Caco-2 (cell line): Measurements from ENCODE around the gene DROSHA. TPM values are rescaled to one million over a fixed set of nuclear protein-coding genes. Genes with fewer than 3 reads are reported as not detected.

Experiments
- BruUV-seq: library from RNA; stranded (reverse); fragments of 400-500 nt; replicated peaks from 2 replicates; lab custom pipeline; 2021; lab: Mats Ljungman, UMichigan
- CTCF ChIA-PET: fragments of 300-600 bp; sonication (Branson Sonifier 250); formaldehyde crosslinking; loops from one replicate; lab custom pipeline; 2022; ENCODE audit warnings: antibody characterized with exemption; lab: Charles Lee
- POLR2A ChIA-PET: fragments of 300-600 bp; sonication (Branson Sonifier 250); formaldehyde crosslinking; loops from one replicate; lab custom pipeline; 2022; ENCODE audit warnings: antibody characterized with exemption; lab: Charles Lee
- DNase-seq, 2 experiments: peaks; one replicate each; pipeline versions ENCODE4 v3.0.0 to v3.0.0-alpha.2; 2020 to 2022
- H3K27me3 ChIP-seq: replicated peaks from 2 replicates; pipeline ENCODE4 v1.6.0; 2011; ENCODE audit warnings: low read length; ENCODE audit not compliant: control insufficient read depth, insufficient read depth
- H3K36me3 ChIP-seq: 2 replicates; pipeline ENCODE4 v1.5.1; 2011; ENCODE audit warnings: low read length; ENCODE audit not compliant: control insufficient read depth, insufficient read depth
- H3K4me1 ChIP-seq: fragments of 250-450 bp; sonication (Bioruptor Pico); 2 replicates; pipeline ENCODE4 v1.5.1; 2020; ENCODE audit warnings: mild to moderate bottlenecking
- H3K4me3 ChIP-seq: 2 replicates; pipeline ENCODE4 v1.5.1; 2011; ENCODE audit warnings: low read depth, mild to moderate bottlenecking, control low read depth, low read length
- H3K9me3 ChIP-seq: fragments of 250-450 bp; sonication (Bioruptor Pico); 2 replicates; pipeline ENCODE4 v1.5.1; 2020; ENCODE audit warnings: mild to moderate bottlenecking, moderate library complexity
- H3K27ac Mint-ChIP-seq: one replicate; pipeline ENCODE4 v1.8.0; 2022; ENCODE audit warnings: mixed read lengths; ENCODE audit not compliant: unreplicated experiment
- H3K27me3 Mint-ChIP-seq: one replicate; pipeline ENCODE4 v1.8.0; 2022; ENCODE audit warnings: mixed read lengths; ENCODE audit not compliant: insufficient read depth, unreplicated experiment
- H3K36me3 Mint-ChIP-seq: one replicate; pipeline ENCODE4 v1.8.0; 2022; ENCODE audit warnings: mild to moderate bottlenecking, mixed read lengths; ENCODE audit not compliant: insufficient read depth, unreplicated experiment
- H3K4me1 Mint-ChIP-seq: one replicate; pipeline ENCODE4 v1.8.0; 2022; ENCODE audit warnings: low read depth, mixed read lengths; ENCODE audit not compliant: unreplicated experiment
- H3K4me3 Mint-ChIP-seq: one replicate; pipeline ENCODE4 v1.8.0; 2022; ENCODE audit warnings: mild to moderate bottlenecking, moderate library complexity, mixed read lengths; ENCODE audit not compliant: unreplicated experiment
- H3K9me3 Mint-ChIP-seq: one replicate; pipeline ENCODE4 v1.8.0; 2022; ENCODE audit warnings: mixed read lengths; ENCODE audit not compliant: unreplicated experiment
- intact Hi-C: fragments of 100-400 bp; cut with micrococcal nuclease; formaldehyde crosslinking; loops from one replicate; pipeline ENCODE4 v1.10.0; 2022; ENCODE audit not compliant: unreplicated experiment
- total RNA-seq: library from RNA; stranded (reverse); gene quantifications from 2 replicates; pipeline ENCODE4 v1.2.3, GENCODE V29; 2022
- TF ChIP-seq, protein P1 (sequence below), 2 experiments: fragments of 200-600 bp in 1 of 2; IDR thresholded peaks; 1 replicate in 1 of 2; 2 replicates in 1 of 2; pipeline versions ENCODE4 v1.5.1 to v1.8.0; 2011 to 2022; ENCODE audit warnings: antibody characterized with exemption in 1 of 2, control low read depth in 1 of 2, inconsistent platforms in 1 of 2, low read depth in 1 of 2, low read length in 1 of 2, mild to moderate bottlenecking in 1 of 2, moderate library complexity in 1 of 2; ENCODE audit not compliant: insufficient read depth in 1 of 2, severe bottlenecking in 1 of 2, unreplicated experiment in 1 of 2

Gene DROSHA
- total RNA-seq, 1 experiment from 2014 or later = 88.4 TPM

- Mint-ChIP-seq H3K4me1 (no peaks in the 10 kb centered on the region), H3K27me3 (no peaks in the 10 kb centered on the region), H3K27ac (no peak overlapping the region), H3K36me3 (peaks cover 48% of the 10 kb centered on the region), H3K9me3 (no peaks in the 10 kb centered on the region), H3K4me3 (no peak overlapping the region)
- Histone ChIP-seq H3K9me3 (no peaks in the 10 kb centered on the region), H3K27me3 (no peaks in the 10 kb centered on the region), H3K4me1 (no peaks in the 10 kb centered on the region), H3K4me3 (no peak overlapping the region), H3K36me3 (no peaks in the 10 kb centered on the region; the same call in none of the 2 replicates)
- BruUV-seq = no TSS peak
- TF ChIP-seq, protein P1, sequence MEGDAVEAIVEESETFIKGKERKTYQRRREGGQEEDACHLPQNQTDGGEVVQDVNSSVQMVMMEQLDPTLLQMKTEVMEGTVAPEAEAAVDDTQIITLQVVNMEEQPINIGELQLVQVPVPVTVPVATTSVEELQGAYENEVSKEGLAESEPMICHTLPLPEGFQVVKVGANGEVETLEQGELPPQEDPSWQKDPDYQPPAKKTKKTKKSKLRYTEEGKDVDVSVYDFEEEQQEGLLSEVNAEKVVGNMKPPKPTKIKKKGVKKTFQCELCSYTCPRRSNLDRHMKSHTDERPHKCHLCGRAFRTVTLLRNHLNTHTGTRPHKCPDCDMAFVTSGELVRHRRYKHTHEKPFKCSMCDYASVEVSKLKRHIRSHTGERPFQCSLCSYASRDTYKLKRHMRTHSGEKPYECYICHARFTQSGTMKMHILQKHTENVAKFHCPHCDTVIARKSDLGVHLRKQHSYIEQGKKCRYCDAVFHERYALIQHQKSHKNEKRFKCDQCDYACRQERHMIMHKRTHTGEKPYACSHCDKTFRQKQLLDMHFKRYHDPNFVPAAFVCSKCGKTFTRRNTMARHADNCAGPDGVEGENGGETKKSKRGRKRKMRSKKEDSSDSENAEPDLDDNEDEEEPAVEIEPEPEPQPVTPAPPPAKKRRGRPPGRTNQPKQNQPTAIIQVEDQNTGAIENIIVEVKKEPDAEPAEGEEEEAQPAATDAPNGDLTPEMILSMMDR (IDR thresholded peaks at IDR 0.05; ENCODE audit: insufficient read depth in 1 of 2, low read depth in 1 of 2, low read length in 1 of 2, severe bottlenecking in 1 of 2, unreplicated experiment in 1 of 2) = no peak
- no peak for DNase-seq
- ChIA-PET POLR2A (no interaction called here), CTCF (no interaction called here)
- intact Hi-C loops = no loop called here
These were observed 27.4 kb downstream of the DROSHA start for GRCh38 chr5:31504529-31504928.

- ChIA-PET POLR2A (interaction anchor here (0.5 kb wide), 1 partner anchor 55 kb away, joined by 6 read pairs; no protein-coding TSS in a partner anchor), CTCF (no interaction called here)
- no peaks in the 10 kb centered on the region for H3K27me3 Mint-ChIP-seq
These were observed 29.4 kb downstream of the DROSHA start for GRCh38 chr5:31502506-31502905.

DNA sequence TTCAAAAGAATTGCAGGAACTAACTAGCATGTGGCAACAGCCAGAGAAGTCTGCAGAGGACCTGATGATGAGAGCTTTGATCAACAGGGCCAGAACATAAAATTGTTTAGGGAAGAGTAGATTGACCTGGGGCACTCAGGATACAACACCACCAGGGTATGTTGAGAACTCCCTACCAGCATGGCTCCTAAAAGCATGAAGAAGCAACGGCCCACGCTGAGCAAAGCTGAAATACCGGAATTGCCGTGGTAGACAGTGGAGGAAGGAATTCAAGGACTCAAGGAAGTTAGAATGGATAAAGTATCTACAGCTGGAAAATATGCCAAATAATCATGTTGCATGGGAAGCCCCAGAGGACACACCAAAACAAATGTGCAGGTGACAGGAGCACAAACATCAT lies 31.6 kb downstream of the DROSHA start:
- Mint-ChIP-seq H3K27me3 (no peaks in the 10 kb centered on the region), H3K27ac (no peak overlapping the region), H3K4me1 (no peaks in the 10 kb centered on the region), H3K36me3 (peaks cover 41% of the 10 kb centered on the region), H3K4me3 (no peak overlapping the region), H3K9me3 (no peaks in the 10 kb centered on the region)
- ChIA-PET POLR2A (no interaction called here), CTCF (no interaction called here)
- Histone ChIP-seq H3K27me3 (no peaks in the 10 kb centered on the region), H3K36me3 (no peaks in the 10 kb centered on the region; the same call in none of the 2 replicates), H3K4me1 (no peaks in the 10 kb centered on the region), H3K9me3 (no peaks in the 10 kb centered on the region), H3K4me3 (no peak overlapping the region)
- BruUV-seq = no TSS peak
- TF ChIP-seq, protein P1 (IDR thresholded peaks at IDR 0.05; ENCODE audit: insufficient read depth in 1 of 2, low read depth in 1 of 2, low read length in 1 of 2, severe bottlenecking in 1 of 2, unreplicated experiment in 1 of 2) = no peak
- intact Hi-C loops = no loop called here
- no peak for DNase-seq

More at GRCh38 chr5:31502506-31502905, 29.4 kb downstream of the DROSHA start:
- Histone ChIP-seq H3K9me3 (no peaks in the 10 kb centered on the region), H3K27me3 (no peaks in the 10 kb centered on the region), H3K4me1 (no peaks in the 10 kb centered on the region), H3K36me3 (no peaks in the 10 kb centered on the region; the same call in none of the 2 replicates), H3K4me3 (no peak overlapping the region)
- intact Hi-C loops = no loop called here
- BruUV-seq = no TSS peak
- Mint-ChIP-seq H3K4me3 (no peak overlapping the region), H3K9me3 (no peaks in the 10 kb centered on the region), H3K27ac (no peak overlapping the region), H3K4me1 (no peaks in the 10 kb centered on the region), H3K36me3 (peaks cover 43% of the 10 kb centered on the region)
- TF ChIP-seq, protein P1 (IDR thresholded peaks at IDR 0.05; ENCODE audit: insufficient read depth in 1 of 2, low read depth in 1 of 2, low read length in 1 of 2, severe bottlenecking in 1 of 2, unreplicated experiment in 1 of 2) = no peak
- DNase-seq = no peak
